HepG2 (cell line): ENCODE results near the gene ANAPC2. TPM values are rescaled to one million over a fixed set of nuclear protein-coding genes. Genes with fewer than 3 reads are reported as not detected.

Source experiments
- ATF7-NPFF ChIP-seq: sonication (generic); formaldehyde crosslinking; IDR thresholded peaks from 2 replicates; pipeline ENCODE4 v1.8.1; 2023; ENCODE audit warnings: mild to moderate bottlenecking, low read depth, missing genetic modification reagents, moderate library complexity
- ELK4 ChIP-seq: sonication (generic); formaldehyde crosslinking; IDR thresholded peaks from 2 replicates; pipeline ENCODE4 v1.9.0; 2021; ENCODE audit warnings: missing genetic modification reagents, borderline replicate concordance
- GZF1 ChIP-seq: sonication (generic); formaldehyde crosslinking; IDR thresholded peaks from 2 replicates; pipeline ENCODE4 v1.5.1; 2020; ENCODE audit warnings: mild to moderate bottlenecking, missing genetic modification reagents
- MED1 ChIP-seq: sonication (generic); formaldehyde crosslinking; IDR thresholded peaks from 2 replicates; pipeline ENCODE4 v1.4.0; 2020; ENCODE audit warnings: missing genetic modification reagents
- NFAT5 ChIP-seq: sonication (generic); formaldehyde crosslinking; IDR thresholded peaks from 2 replicates; pipeline ENCODE4 v1.4.0; 2020; ENCODE audit warnings: missing genetic modification reagents
- ONECUT2 ChIP-seq: sonication (generic); formaldehyde crosslinking; IDR thresholded peaks from 2 replicates; pipeline ENCODE4 v1.4.0; 2020; ENCODE audit warnings: missing genetic modification reagents
- RERE ChIP-seq: IDR thresholded peaks from 2 replicates; pipeline ENCODE4 v1.6.1; 2016; ENCODE audit warnings: low read depth, missing genetic modification reagents, missing compliant biosample characterization
- SATB2 ChIP-seq: sonication (generic); formaldehyde crosslinking; IDR thresholded peaks from 2 replicates; pipeline ENCODE4 v1.5.0; 2020; ENCODE audit warnings: missing genetic modification reagents
- TBX2 ChIP-seq: sonication (generic); formaldehyde crosslinking; IDR thresholded peaks from 2 replicates; pipeline ENCODE4 v1.5.0; 2020; ENCODE audit warnings: missing genetic modification reagents, mild to moderate bottlenecking, borderline replicate concordance
- THYN1 ChIP-seq: sonication (generic); formaldehyde crosslinking; IDR thresholded peaks from 2 replicates; pipeline ENCODE4 v1.8.1; 2023; ENCODE audit warnings: low read depth, mild to moderate bottlenecking, moderate library complexity, missing genetic modification reagents, borderline replicate concordance
- ZNF160 ChIP-seq: sonication (generic); formaldehyde crosslinking; IDR thresholded peaks from 2 replicates; pipeline ENCODE4 v1.8.0; 2022; ENCODE audit warnings: mild to moderate bottlenecking, inconsistent platforms, missing genetic modification reagents
- ZNF207 ChIP-seq: fragments of 450-650 bp; IDR thresholded peaks from 2 replicates; pipeline ENCODE4 v1.6.1; 2016; ENCODE audit warnings: antibody characterized with exemption, borderline replicate concordance
- ZNF3 ChIP-seq: IDR thresholded peaks from 2 replicates; pipeline ENCODE4 v1.7.0; 2017; ENCODE audit warnings: inconsistent platforms
- ZNF510 ChIP-seq: sonication (generic); formaldehyde crosslinking; IDR thresholded peaks from 2 replicates; pipeline ENCODE4 v1.4.0; 2020; ENCODE audit warnings: low read depth, mild to moderate bottlenecking, missing genetic modification reagents
- ZNF552 ChIP-seq: sonication (generic); formaldehyde crosslinking; IDR thresholded peaks from 2 replicates; pipeline ENCODE4 v1.9.0; 2022; ENCODE audit warnings: missing genetic modification reagents, mild to moderate bottlenecking, borderline replicate concordance
- ZNF589 ChIP-seq: sonication (generic); formaldehyde crosslinking; conservative IDR thresholded peaks from 2 replicates; pipeline ENCODE4 v1.8.0; 2022; ENCODE audit warnings: mild to moderate bottlenecking, moderate library complexity, missing genetic modification reagents
- ZNF773 ChIP-seq: sonication (generic); formaldehyde crosslinking; IDR thresholded peaks from 2 replicates; pipeline ENCODE4 v1.4.0; 2020; ENCODE audit warnings: missing genetic modification reagents, borderline replicate concordance
- polyA plus RNA-seq, 8 experiments: library from polyadenylated mRNA; depleted of rRNA in 3 of 8; stranded (reverse) in 7 of 8; unstranded in 1 of 8; fragments of >200 nt; fragmentation: Illumina TruSeq in 4 of 8; extraction: Trizol in 4 of 8; gene quantifications; 2 replicates each; pipeline versions ENCODE4 v1.2.1 to v1.2.3, GENCODE V29; 2011 to 2016; ENCODE audit warnings: low read depth in 4 of 8, missing spikeins in 1 of 8, mixed read lengths in 1 of 8; ENCODE audit not compliant: insufficient read depth in 1 of 8
- total RNA-seq, 5 experiments: library from RNA; depleted of rRNA; stranded (reverse); fragments of >200 nt; fragmentation: Illumina TruSeq; extraction: Trizol; gene quantifications; 2 replicates each; pipeline ENCODE4 v1.2.3, GENCODE V29; 2016; ENCODE audit warnings: low read depth in 1 of 5

Gene ANAPC2
- total and polyA plus RNA-seq, 2 of the 13 experiments (the other 11 are each of a cell fraction or from before 2014, with no cell fraction given) = 12.3 to 15.4 TPM

- TF ChIP-seq ONECUT2 (no peak), ATF7-NPFF (CRISPR knock-in tag) (no peak), THYN1 (CRISPR knock-in tag) (no peak), ZNF589 (CRISPR knock-in tag) (no peak), ZNF160 (CRISPR knock-in tag) (no peak), MED1 (CRISPR knock-in tag) (no peak), SATB2 (CRISPR knock-in tag) (no peak), NFAT5 (no peak), ZNF552 (0 out of 2 replicates have a peak, but pooled peaks have one; percentile 72), ZNF510 (CRISPR knock-in tag) (no peak), RERE (no peak), ELK4 (no peak), ZNF3 (no peak), ZNF207 (no peak), TBX2 (CRISPR knock-in tag) (no peak), GZF1 (CRISPR knock-in tag) (no peak), ZNF773 (CRISPR knock-in tag) (no peak)
Measured at GRCh38 chr9:137168904-137169856, 19.2 kb downstream of the ANAPC2 start (continued).
